Right lobe of liver (tissue), 6 donors: ENCODE results near the gene ITGB8. TPM values are rescaled to one million over a fixed set of nuclear protein-coding genes. Genes with fewer than 3 reads are reported as not detected.

Source experiments
- ATAC-seq, 4 donors: fragments of 200-7000 bp; cut with Tn5 transposase; one replicate each; pipeline ENCODE4 v1.9.1; 2020; ENCODE audit warnings: mild to moderate bottlenecking in 4 of 4, moderate library complexity in 4 of 4
- DNase-seq, 3 donors: peaks; one replicate each; pipeline ENCODE4 v3.0.0-alpha.2; 2020
- H3K27ac ChIP-seq, 3 donors: fragments of 200-600 bp; one replicate each; pipeline ENCODE4 v1.8.0; 2022
- H3K27me3 ChIP-seq, 2 donors: fragments of 200-600 bp; one replicate each; pipeline ENCODE4 v1.8.0; 2022
- H3K36me3 ChIP-seq, 4 donors: fragments of 200-600 bp; sonication (generic) in 1 of 4; one replicate each; pipeline versions ENCODE4 v1.5.1 to v1.8.0; 2017 to 2022; ENCODE audit warnings: control low read depth in 1 of 4
- H3K4me1 ChIP-seq, 4 donors: fragments of 200-600 bp; sonication (generic) in 1 of 4; one replicate each; pipeline versions ENCODE4 v1.5.1 to v1.8.0; 2017 to 2022; ENCODE audit warnings: control low read depth in 1 of 4
- H3K4me3 ChIP-seq, 3 donors: fragments of 200-600 bp; one replicate each; pipeline ENCODE4 v1.8.0; 2022
- H3K9me3 ChIP-seq, 4 donors: fragments of 200-600 bp; sonication (generic) in 1 of 4; one replicate each; pipeline versions ENCODE4 v1.5.1 to v1.8.0; 2017 to 2022; ENCODE audit warnings: control low read depth in 1 of 4
- CTCF ChIP-seq, 4 donors: fragments of 200-600 bp in 3 of 4; fragments of 450-650 bp in 1 of 4; IDR thresholded peaks; one replicate each; pipeline versions ENCODE4 v1.5.1 to v1.8.0; 2016 to 2022; ENCODE audit warnings: antibody characterized with exemption in 4 of 4, mild to moderate bottlenecking in 2 of 4
- POLR2A ChIP-seq: fragments of 450-650 bp; IDR thresholded peaks from one replicate; pipeline ENCODE4 v1.6.1; 2017; ENCODE audit warnings: antibody characterized with exemption, mild to moderate bottlenecking
- WGBS: methylation state at CpG from one replicate; pipeline ENCODE4 v1.1.6; 2018; ENCODE audit warnings: low coverage, low lambda C conversion rate; ENCODE audit not compliant: insufficient coverage; ENCODE audit errors: missing lambda C conversion rate; 5-methylcytosine and 5-hydroxymethylcytosine counted together
- intact Hi-C, 2 donors: fragments of 100-400 bp; cut with DNase I; formaldehyde crosslinking; loops; one replicate each; pipeline versions ENCODE4 v1.11.2 to v1.14.1; 2022
- total RNA-seq, 6 experiments: library from RNA; depleted of rRNA in 2 of 6; stranded (reverse); fragments of >200 nt in 2 of 6; fragmentation: NEBNext Ultra II Directional in 3 of 6; extraction: Animal tissue kit (Norgen Biotek cat#: 25700) in 3 of 6; gene quantifications; one replicate each; pipeline versions ENCODE4 v1.1.0 to v1.2.4, GENCODE V29; 2016 to 2023
- donor health status: DM: no; HTN: yes; CAD: no.
- donor health status: DM: no; HTN: no; CAD: no.
- donor health status: DM: no; HTN: no; CAD: no.
- donor health status: DM: no; HTN: yes; CAD: no.
- donor health status: DM: no; HTN: yes; CAD: no.

The ITGB8 gene
- total RNA-seq, 6 experiments from 2014 or later: 0.43 to 0.70 (median 0.56) TPM

- no peaks in the 10 kb centered on the region for H3K27me3 ChIP-seq
- DNase-seq: no peak
- H3K4me3 ChIP-seq: no peak overlapping the region
- no peak overlapping the region for H3K27ac ChIP-seq
- no peaks in the 10 kb centered on the region for H3K9me3 ChIP-seq
- no peaks in the 10 kb centered on the region for H3K4me1 ChIP-seq
- ATAC-seq: no peak
- TF ChIP-seq CTCF (IDR thresholded peaks at IDR 0.05) (no peak), POLR2A (no peak)
- no peaks in the 10 kb centered on the region for H3K36me3 ChIP-seq
- intact Hi-C loops: no loop called here
- 35% methylated on average over 4 of the region's 4 CpGs for WGBS
Observed at GRCh38 chr7:20350518-20350951, 19.8 kb downstream of the ITGB8 start.

GRCh38 chr7:20350996-20351692 lies 20.4 kb downstream of the ITGB8 start:
- DNase-seq (no peak), ATAC-seq (no peak)
- 59% methylated on average over 1 of the region's 1 CpG for WGBS
- H3K4me3 ChIP-seq: no peak overlapping the region
- TF ChIP-seq CTCF (IDR thresholded peaks at IDR 0.05) (no peak), POLR2A (no peak)
- intact Hi-C loops: no loop called here
- no peaks in the 10 kb centered on the region for H3K4me1 ChIP-seq
- no peaks in the 10 kb centered on the region for H3K36me3 ChIP-seq
- no peak overlapping the region for H3K27ac ChIP-seq
- H3K9me3 ChIP-seq: no peaks in the 10 kb centered on the region
- H3K27me3 ChIP-seq: no peaks in the 10 kb centered on the region

GRCh38 chr7:20351901-20352300 lies 21.2 kb downstream of the ITGB8 start:
- no peak overlapping the region for H3K27ac ChIP-seq
- no peaks in the 10 kb centered on the region for H3K4me1 ChIP-seq
- no peaks in the 10 kb centered on the region for H3K36me3 ChIP-seq
- intact Hi-C loops: no loop called here
- no peak for TF ChIP-seq CTCF (IDR thresholded peaks at IDR 0.05)
- no peak for TF ChIP-seq POLR2A
- H3K9me3 ChIP-seq: no peaks in the 10 kb centered on the region
- no peak for ATAC-seq
- H3K27me3 ChIP-seq: no peaks in the 10 kb centered on the region
- WGBS: 27% methylated on average over 1 of the region's 1 CpG
- no peak for DNase-seq
- no peak overlapping the region for H3K4me3 ChIP-seq

- no peak for DNase-seq
- 73% methylated on average over 4 of the region's 4 CpGs for WGBS
Observed at GRCh38 chr7:20352573-20353306, 22.0 kb downstream of the ITGB8 start.

More at GRCh38 chr7:20352573-20353306, 22.0 kb downstream of the ITGB8 start:
- Histone ChIP-seq H3K27ac (no peak overlapping the region), H3K36me3 (no peaks in the 10 kb centered on the region), H3K4me3 (no peak overlapping the region), H3K9me3 (no peaks in the 10 kb centered on the region), H3K27me3 (no peaks in the 10 kb centered on the region), H3K4me1 (no peaks in the 10 kb centered on the region)
- ATAC-seq: no peak
- intact Hi-C loops: no loop called here
- TF ChIP-seq POLR2A: no peak
- TF ChIP-seq CTCF (IDR thresholded peaks at IDR 0.05): no peak
